Nephron (organoid): ENCODE measurements around the gene ARL6IP4.
"Not testable (repeated sequence)": the region's sequence is repeated elsewhere in the genome, so short reads cannot be mapped to it uniquely, and the experiment has no call there.

Experiments used
- H3K27ac Mint-ChIP-seq, 3 experiments: 2 replicates each; pipeline ENCODE4 v1.8.0; 2020; ENCODE audit warnings: mixed read lengths in 3 of 3, mild to moderate bottlenecking in 2 of 3, moderate library complexity in 1 of 3
- H3K27me3 Mint-ChIP-seq: 2 replicates; pipeline ENCODE4 v1.8.0; 2021; ENCODE audit warnings: low read depth, mild to moderate bottlenecking, moderate library complexity, mixed read lengths
- H3K36me3 Mint-ChIP-seq: 2 replicates; pipeline ENCODE4 v1.8.0; 2020; ENCODE audit warnings: low read depth, mixed read lengths
- H3K4me1 Mint-ChIP-seq: 2 replicates; pipeline ENCODE4 v1.8.0; 2020; ENCODE audit warnings: mixed read lengths
- H3K4me3 Mint-ChIP-seq, 3 experiments: 2 replicates each; pipeline ENCODE4 v1.8.0; 2020; ENCODE audit warnings: mild to moderate bottlenecking in 3 of 3, mixed read lengths in 3 of 3, moderate library complexity in 2 of 3
- H3K9me3 Mint-ChIP-seq: 2 replicates; pipeline ENCODE4 v1.8.0; 2020; ENCODE audit warnings: mixed read lengths
- CTCF ChIP-seq, 3 experiments: fragments of 200-600 bp; sonication (generic); IDR thresholded peaks; one replicate each; pipeline ENCODE4 v1.5.0; 2021; ENCODE audit warnings: antibody characterized with exemption in 3 of 3; ENCODE audit not compliant: unreplicated experiment in 3 of 3

ARL6IP4 gene

GRCh38 chr12:123010681-123011080 lies 30.2 kb downstream of the ARL6IP4 start:
- H3K4me3 Mint-ChIP-seq, result no peak overlapping the region
- no peak overlapping the region for H3K27ac Mint-ChIP-seq
- H3K36me3 Mint-ChIP-seq, result no peaks in the 10 kb centered on the region
- H3K4me1 Mint-ChIP-seq, result no peaks in the 10 kb centered on the region
- no peak for TF ChIP-seq CTCF (IDR thresholded peaks at IDR 0.05; ENCODE audit: unreplicated experiment in 3 of 3)
- H3K9me3 Mint-ChIP-seq, result no peaks in the 10 kb centered on the region
- H3K27me3 Mint-ChIP-seq, result no peaks in the 10 kb centered on the region

- no peak for TF ChIP-seq CTCF (IDR thresholded peaks at IDR 0.05; ENCODE audit: unreplicated experiment in 3 of 3)
- Mint-ChIP-seq H3K36me3 (no peaks in the 10 kb centered on the region), H3K9me3 (no peaks in the 10 kb centered on the region), H3K27ac (no peak overlapping the region), H3K4me1 (no peaks in the 10 kb centered on the region), H3K4me3 (no peak overlapping the region), H3K27me3 (no peaks in the 10 kb centered on the region)
Measured at GRCh38 chr12:123011701-123012100, 31.2 kb downstream of the ARL6IP4 start.

DNA sequence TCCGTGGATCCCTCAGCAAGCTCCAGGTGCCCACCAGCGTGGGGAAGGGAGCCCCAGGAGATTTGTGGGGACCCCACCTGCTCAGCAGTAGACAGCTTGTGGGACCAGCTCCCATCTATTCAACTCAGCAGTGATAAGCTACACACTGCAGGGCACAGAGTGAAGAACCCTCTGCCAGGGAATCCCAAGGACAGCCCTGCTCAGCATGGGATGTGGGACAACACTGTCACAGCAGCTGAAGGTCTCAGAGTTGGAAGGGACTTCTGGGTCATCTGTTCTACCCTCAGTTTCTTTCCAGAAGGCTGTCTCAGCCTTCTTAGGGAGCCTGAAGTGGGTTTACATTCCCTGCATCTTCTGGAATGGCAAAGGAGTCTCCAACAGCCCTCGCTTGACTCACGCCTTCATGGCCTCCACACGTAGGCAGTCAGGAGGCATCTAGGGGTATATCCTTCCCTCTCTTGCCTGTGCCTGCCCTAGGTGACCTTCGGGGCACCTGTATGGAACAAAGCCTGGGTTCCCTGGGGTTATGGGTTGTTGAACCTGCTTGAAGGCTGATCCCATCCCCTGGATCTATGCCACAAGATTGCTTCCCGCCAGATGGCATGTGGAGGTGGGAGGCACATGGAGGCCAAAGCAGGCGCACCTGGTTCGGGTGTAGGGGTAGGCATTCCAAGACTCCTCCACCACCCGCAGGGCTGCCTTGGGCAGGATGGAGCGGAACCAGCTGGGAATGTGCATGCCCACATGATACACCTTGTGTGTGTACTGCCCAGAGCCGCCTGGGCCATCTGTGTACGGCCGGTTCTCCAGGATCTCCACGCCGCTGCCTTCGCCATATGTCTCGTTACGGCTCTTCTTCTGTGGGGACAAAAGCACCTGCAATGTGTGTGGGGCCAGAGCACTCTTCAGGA lies 33.0 kb downstream of the ARL6IP4 start:
- no peaks in the 10 kb centered on the region for H3K4me1 Mint-ChIP-seq

GRCh38 chr12:123014473-123014872 lies 34.0 kb downstream of the ARL6IP4 start:
- H3K27ac Mint-ChIP-seq, H3K27me3 Mint-ChIP-seq, H3K9me3 Mint-ChIP-seq, H3K4me3 Mint-ChIP-seq, H3K36me3 Mint-ChIP-seq, H3K4me1 Mint-ChIP-seq: not testable (repeated sequence)

More for the DNA sequence above, 33.0 kb downstream of the ARL6IP4 start:
- H3K4me3 Mint-ChIP-seq, result no peak overlapping the region
- no peaks in the 10 kb centered on the region for H3K9me3 Mint-ChIP-seq
- H3K27ac Mint-ChIP-seq, result no peak overlapping the region
- no peaks in the 10 kb centered on the region for H3K36me3 Mint-ChIP-seq
- no peaks in the 10 kb centered on the region for H3K27me3 Mint-ChIP-seq
- TF ChIP-seq CTCF (IDR thresholded peaks at IDR 0.05; ENCODE audit: unreplicated experiment in 3 of 3), result no peak

DNA sequence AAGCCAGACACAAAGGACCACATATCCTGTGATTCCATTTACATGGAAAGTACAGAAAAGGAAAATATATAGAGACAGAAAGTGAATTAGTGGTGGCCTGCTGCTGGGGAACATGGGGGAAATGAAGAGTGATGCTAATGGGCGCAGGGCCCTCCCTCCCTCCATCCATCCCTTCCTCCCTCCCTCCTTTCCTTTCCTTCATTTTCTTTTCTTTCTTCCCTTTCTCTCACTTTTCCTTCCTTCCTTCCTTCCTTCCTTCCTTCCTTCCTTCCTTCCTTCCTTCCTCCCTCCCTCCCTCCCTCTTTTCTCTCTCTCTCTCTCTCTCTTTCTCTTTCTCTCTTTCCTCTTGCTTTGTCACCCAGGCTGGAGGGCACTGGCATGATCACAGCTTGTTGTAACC lies 37.3 kb downstream of the ARL6IP4 start:
- Mint-ChIP-seq H3K4me1 (no peaks in the 10 kb centered on the region), H3K27ac (no peak overlapping the region), H3K27me3 (no peaks in the 10 kb centered on the region), H3K4me3 (no peak overlapping the region), H3K9me3 (no peaks in the 10 kb centered on the region), H3K36me3 (no peaks in the 10 kb centered on the region)
- TF ChIP-seq CTCF (IDR thresholded peaks at IDR 0.05; ENCODE audit: unreplicated experiment in 3 of 3), result no peak

DNA sequence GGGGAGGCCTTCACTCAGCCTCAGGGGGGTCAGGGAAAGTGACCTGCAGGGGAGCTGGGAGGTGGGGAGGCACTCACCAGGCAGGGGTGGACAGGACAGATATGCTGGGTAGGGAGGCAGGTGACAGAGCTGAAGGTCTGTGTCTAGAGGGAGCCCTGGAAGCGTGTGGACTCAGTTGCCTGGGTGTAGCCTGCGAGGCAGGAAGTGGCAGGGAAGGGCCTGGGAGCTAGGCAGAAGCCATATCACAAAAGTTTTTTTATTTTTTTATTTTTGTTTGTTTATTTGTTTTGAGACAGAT lies 39.3 kb downstream of the ARL6IP4 start:
- H3K9me3 Mint-ChIP-seq, result no peaks in the 10 kb centered on the region
- no peak overlapping the region for H3K27ac Mint-ChIP-seq
- no peak overlapping the region for H3K4me3 Mint-ChIP-seq
- H3K36me3 Mint-ChIP-seq, result no peaks in the 10 kb centered on the region
- no peak for TF ChIP-seq CTCF (IDR thresholded peaks at IDR 0.05; ENCODE audit: unreplicated experiment in 3 of 3)
- H3K4me1 Mint-ChIP-seq, result no peaks in the 10 kb centered on the region
- H3K27me3 Mint-ChIP-seq, result no peaks in the 10 kb centered on the region
